ENCODE data around the gene PAX2.

PAX2 gene

DNA sequence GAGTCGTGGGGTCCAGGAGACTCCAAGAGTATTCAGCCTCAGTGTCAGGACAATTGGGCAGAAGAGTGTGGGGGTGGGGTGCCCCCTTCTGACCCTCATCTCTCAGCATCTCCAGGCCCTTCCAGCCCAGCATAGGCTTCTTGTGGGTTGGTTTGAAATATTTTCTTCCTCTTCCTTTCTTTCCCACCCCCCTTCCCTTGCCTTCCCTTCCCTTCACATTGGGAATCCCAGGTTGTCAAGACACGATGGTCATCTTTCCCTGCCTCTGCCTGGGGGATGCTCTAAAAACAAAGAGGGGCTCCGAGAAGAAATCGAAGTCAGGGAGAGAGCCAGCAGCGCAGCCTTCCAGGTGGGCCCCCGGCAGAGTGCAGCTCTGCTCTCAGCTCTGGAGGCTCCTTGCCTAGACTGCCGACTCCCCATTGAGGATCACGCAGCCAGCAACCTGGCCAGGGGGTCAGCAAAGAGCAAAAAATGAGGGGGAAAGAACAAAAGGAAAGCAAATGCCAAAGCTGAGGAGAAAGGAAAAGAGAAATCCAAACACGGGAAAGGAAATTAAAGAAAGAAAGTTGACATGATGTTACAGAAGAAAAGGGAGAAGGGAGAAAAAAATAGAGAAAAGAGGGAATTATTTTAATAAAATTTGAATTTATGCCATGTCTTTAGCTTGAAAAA, 1.5 kb downstream of the PAX2 start:
- Histone ChIP-seq H3K36me3 (ENCODE audit: low read length) (no peaks in the 10 kb centered on the region), H3K4me2 (ENCODE audit: low read depth, low read length, poor library complexity, severe bottlenecking) (no peak overlapping the region), H3K79me2 (ENCODE audit: insufficient read depth, low read length) (no peaks in the 10 kb centered on the region), H3K9ac (ENCODE audit: low read length) (no peak overlapping the region), H3K27me3 (ENCODE audit: low read length) (0 out of 2 replicates have a peak, but pooled peaks cover 2% of the 10 kb centered on the region), H3K4me3 (ENCODE audit: insufficient read depth, low read length, poor library complexity, severe bottlenecking) (no peak overlapping the region), H3F3A (ENCODE audit: insufficient read depth) (no peaks in the 10 kb centered on the region), H3K9me2 (replicated peaks; ENCODE audit: insufficient read depth, low read length) (no peaks in the 10 kb centered on the region), H3K27ac (ENCODE audit: low read depth, low read length) (no peak overlapping the region), H2AFZ (ENCODE audit: low read depth, low read length, severe bottlenecking) (no peak overlapping the region), H4K20me1 (ENCODE audit: low read depth, low read length) (no peaks in the 10 kb centered on the region), H3K9me3 (ENCODE audit: insufficient read depth, low read length) (no peaks in the 10 kb centered on the region)
- TF ChIP-seq EZH2phosphoT487 (conservative IDR thresholded peaks at IDR 0.05; ENCODE audit: low read length), result no peak
- TF ChIP-seq, protein P1, sequence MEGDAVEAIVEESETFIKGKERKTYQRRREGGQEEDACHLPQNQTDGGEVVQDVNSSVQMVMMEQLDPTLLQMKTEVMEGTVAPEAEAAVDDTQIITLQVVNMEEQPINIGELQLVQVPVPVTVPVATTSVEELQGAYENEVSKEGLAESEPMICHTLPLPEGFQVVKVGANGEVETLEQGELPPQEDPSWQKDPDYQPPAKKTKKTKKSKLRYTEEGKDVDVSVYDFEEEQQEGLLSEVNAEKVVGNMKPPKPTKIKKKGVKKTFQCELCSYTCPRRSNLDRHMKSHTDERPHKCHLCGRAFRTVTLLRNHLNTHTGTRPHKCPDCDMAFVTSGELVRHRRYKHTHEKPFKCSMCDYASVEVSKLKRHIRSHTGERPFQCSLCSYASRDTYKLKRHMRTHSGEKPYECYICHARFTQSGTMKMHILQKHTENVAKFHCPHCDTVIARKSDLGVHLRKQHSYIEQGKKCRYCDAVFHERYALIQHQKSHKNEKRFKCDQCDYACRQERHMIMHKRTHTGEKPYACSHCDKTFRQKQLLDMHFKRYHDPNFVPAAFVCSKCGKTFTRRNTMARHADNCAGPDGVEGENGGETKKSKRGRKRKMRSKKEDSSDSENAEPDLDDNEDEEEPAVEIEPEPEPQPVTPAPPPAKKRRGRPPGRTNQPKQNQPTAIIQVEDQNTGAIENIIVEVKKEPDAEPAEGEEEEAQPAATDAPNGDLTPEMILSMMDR (IDR thresholded peaks at IDR 0.05; ENCODE audit: insufficient read depth, low read length, poor library complexity, severe bottlenecking), result no peak

DNA sequence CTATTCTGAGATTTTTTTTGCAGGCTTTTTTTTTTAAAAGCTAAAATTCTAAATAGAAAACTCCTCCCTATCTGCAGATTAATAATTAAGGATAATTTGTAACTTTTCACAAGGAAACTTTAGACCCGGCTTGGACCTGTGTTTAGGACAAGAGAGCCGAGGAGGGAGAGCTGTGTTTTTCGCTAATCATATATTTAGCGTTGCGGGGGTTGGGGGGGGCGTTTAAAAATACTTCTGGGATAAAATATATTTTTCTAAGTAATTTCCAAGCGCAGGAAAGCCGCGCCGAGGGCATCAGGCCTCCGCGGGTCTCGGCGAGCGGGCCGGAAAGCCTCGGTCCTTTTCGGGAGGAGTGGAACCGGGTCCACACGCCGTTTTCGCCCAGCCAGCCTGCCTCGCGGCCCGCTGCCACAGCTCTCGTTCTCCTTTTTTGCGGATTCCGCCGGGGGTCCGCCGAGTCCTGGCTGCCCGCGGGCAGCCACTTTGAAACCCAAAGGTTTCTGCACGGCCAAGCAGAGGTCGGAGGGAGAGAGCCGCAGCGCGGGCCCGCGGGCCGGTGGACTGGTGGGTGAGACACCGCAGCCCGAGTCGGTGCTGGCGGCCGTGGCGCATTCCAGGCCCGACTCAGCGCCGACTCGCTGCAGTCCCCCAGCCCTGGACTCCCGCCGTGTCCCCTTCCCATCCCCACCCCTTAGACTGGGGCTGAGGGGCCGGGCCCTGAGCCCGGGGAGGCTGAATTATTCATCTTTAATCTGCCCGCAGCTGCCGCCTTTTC, 2.3 kb downstream of the PAX2 start:
- Histone ChIP-seq H3K27me3 (ENCODE audit: low read length) (0 out of 2 replicates have a peak, but pooled peaks cover 2% of the 10 kb centered on the region), H3K4me3 (ENCODE audit: insufficient read depth, low read length, poor library complexity, severe bottlenecking) (no peak overlapping the region), H3K36me3 (ENCODE audit: low read length) (no peaks in the 10 kb centered on the region), H3K27ac (ENCODE audit: low read depth, low read length) (no peak overlapping the region), H3K9ac (ENCODE audit: low read length) (no peak overlapping the region), H3K9me2 (replicated peaks; ENCODE audit: insufficient read depth, low read length) (no peaks in the 10 kb centered on the region), H3K4me2 (ENCODE audit: low read depth, low read length, poor library complexity, severe bottlenecking) (no peak overlapping the region), H3K79me2 (ENCODE audit: insufficient read depth, low read length) (no peaks in the 10 kb centered on the region), H2AFZ (ENCODE audit: low read depth, low read length, severe bottlenecking) (no peak overlapping the region), H3K9me3 (ENCODE audit: insufficient read depth, low read length) (no peaks in the 10 kb centered on the region), H4K20me1 (ENCODE audit: low read depth, low read length) (no peaks in the 10 kb centered on the region), H3F3A (ENCODE audit: insufficient read depth) (no peaks in the 10 kb centered on the region)
- TF ChIP-seq, protein P1 (IDR thresholded peaks at IDR 0.05; ENCODE audit: insufficient read depth, low read length, poor library complexity, severe bottlenecking), result no peak

DNA sequence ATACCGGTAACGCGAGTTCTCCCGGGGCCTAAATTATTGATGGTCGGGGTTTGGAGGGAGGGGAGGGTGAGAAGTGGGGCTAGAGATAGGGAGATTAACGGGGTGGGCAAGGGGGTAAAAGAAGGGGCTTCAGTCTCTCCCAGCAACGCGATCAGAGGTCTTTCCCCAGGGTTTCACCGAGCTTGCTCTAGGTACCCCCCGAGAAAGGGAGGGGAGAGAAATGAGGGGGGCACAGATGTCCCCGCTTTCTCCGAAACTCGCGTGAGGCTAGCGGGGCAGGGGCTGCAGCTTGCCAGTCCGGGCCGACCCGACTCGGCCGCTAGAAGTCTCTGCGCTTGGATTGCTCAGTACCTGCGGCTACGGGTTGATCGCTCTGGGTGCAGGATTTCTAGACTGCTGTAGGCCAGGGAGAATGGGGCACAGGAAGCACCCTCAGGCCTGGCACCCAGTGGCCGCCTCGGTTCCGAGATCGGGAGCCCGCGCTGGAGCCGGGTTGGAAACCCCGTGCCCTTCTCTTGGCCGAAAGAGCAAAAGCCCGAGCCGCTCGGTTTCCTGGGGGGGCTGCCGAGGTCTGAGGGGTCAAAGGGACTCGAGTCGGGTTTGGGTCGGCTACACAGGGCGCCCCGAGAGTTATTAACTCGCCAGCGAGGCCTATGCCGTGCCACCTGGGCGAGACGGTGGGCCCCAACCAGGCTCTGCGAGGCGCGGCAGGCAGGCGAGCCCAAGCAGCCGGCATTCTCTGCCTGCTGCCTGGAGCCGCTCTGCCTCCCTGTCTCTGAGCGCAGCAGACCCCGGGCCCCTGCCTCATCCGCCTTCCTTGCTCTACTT, 3.1 kb downstream of the PAX2 start:
- Histone ChIP-seq H3K9me2 (replicated peaks; ENCODE audit: insufficient read depth, low read length) (no peaks in the 10 kb centered on the region), H3K9ac (ENCODE audit: low read length) (no peak overlapping the region), H3K79me2 (ENCODE audit: insufficient read depth, low read length) (no peaks in the 10 kb centered on the region), H4K20me1 (ENCODE audit: low read depth, low read length) (no peaks in the 10 kb centered on the region), H3K4me2 (ENCODE audit: low read depth, low read length, poor library complexity, severe bottlenecking) (no peak overlapping the region), H2AFZ (ENCODE audit: low read depth, low read length, severe bottlenecking) (no peak overlapping the region), H3K27ac (ENCODE audit: low read depth, low read length) (no peak overlapping the region), H3K27me3 (ENCODE audit: low read length) (0 out of 2 replicates have a peak, but pooled peaks cover 2% of the 10 kb centered on the region), H3K4me3 (ENCODE audit: insufficient read depth, low read length, poor library complexity, severe bottlenecking) (no peak overlapping the region), H3K36me3 (ENCODE audit: low read length) (no peaks in the 10 kb centered on the region), H3F3A (ENCODE audit: insufficient read depth) (no peaks in the 10 kb centered on the region), H3K9me3 (ENCODE audit: insufficient read depth, low read length) (no peaks in the 10 kb centered on the region)
- TF ChIP-seq, protein P1 (IDR thresholded peaks at IDR 0.05; ENCODE audit: insufficient read depth, low read length, poor library complexity, severe bottlenecking), result no peak
- TF ChIP-seq EZH2phosphoT487 (conservative IDR thresholded peaks at IDR 0.05; ENCODE audit: low read length), result no peak
